Measurements from ENCODE around the gene TMEM14C. TPM values are rescaled to one million over a fixed set of nuclear protein-coding genes. Genes with fewer than 3 reads are reported as not detected.

TMEM14C gene
- total RNA-seq, 4 donors from 2014 or later, result 97.5 to 236 (median 159) TPM

GRCh38 chr6:10684618-10685017, 38.3 kb upstream of the TMEM14C start:
- H3K4me3 ChIP-seq, result no peak overlapping the region
- no peak overlapping the region for H3K27ac ChIP-seq
- intact Hi-C loops (cut with DNase I; ENCODE audit: low total_unique reads), result no loop called here
- TF ChIP-seq, protein P1, sequence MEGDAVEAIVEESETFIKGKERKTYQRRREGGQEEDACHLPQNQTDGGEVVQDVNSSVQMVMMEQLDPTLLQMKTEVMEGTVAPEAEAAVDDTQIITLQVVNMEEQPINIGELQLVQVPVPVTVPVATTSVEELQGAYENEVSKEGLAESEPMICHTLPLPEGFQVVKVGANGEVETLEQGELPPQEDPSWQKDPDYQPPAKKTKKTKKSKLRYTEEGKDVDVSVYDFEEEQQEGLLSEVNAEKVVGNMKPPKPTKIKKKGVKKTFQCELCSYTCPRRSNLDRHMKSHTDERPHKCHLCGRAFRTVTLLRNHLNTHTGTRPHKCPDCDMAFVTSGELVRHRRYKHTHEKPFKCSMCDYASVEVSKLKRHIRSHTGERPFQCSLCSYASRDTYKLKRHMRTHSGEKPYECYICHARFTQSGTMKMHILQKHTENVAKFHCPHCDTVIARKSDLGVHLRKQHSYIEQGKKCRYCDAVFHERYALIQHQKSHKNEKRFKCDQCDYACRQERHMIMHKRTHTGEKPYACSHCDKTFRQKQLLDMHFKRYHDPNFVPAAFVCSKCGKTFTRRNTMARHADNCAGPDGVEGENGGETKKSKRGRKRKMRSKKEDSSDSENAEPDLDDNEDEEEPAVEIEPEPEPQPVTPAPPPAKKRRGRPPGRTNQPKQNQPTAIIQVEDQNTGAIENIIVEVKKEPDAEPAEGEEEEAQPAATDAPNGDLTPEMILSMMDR (IDR thresholded peaks at IDR 0.05), result no peak
- TF ChIP-seq POLR2A (IDR thresholded peaks at IDR 0.05), result no peak
- H3K36me3 ChIP-seq, result no peaks in the 10 kb centered on the region
- no peaks in the 10 kb centered on the region for H3K4me1 ChIP-seq
- no peaks in the 10 kb centered on the region for H3K27me3 ChIP-seq
- no peaks in the 10 kb centered on the region for H3K9me3 ChIP-seq
- DNase-seq, result no peak

- H3K4me3 ChIP-seq, result no peak overlapping the region
- intact Hi-C loops (cut with DNase I; ENCODE audit: low total_unique reads), result no loop called here
- no peaks in the 10 kb centered on the region for H3K36me3 ChIP-seq
- TF ChIP-seq, protein P1 (IDR thresholded peaks at IDR 0.05), result no peak
- no peak for TF ChIP-seq POLR2A (IDR thresholded peaks at IDR 0.05)
- H3K27me3 ChIP-seq, result no peaks in the 10 kb centered on the region
- no peak for DNase-seq
- H3K9me3 ChIP-seq, result no peaks in the 10 kb centered on the region
- H3K27ac ChIP-seq, result no peak overlapping the region
- no peaks in the 10 kb centered on the region for H3K4me1 ChIP-seq
These were observed 37.6 kb upstream of the TMEM14C start for GRCh38 chr6:10685092-10685915.

GRCh38 chr6:10686901-10687300, 36.0 kb upstream of the TMEM14C start:
- TF ChIP-seq POLR2A (IDR thresholded peaks at IDR 0.05), result no peak
- TF ChIP-seq, protein P1 (IDR thresholded peaks at IDR 0.05), result no peak
- intact Hi-C loops (cut with DNase I; ENCODE audit: low total_unique reads), result no loop called here
- no peak for DNase-seq
- Histone ChIP-seq H3K4me1 (no peaks in the 10 kb centered on the region), H3K27ac (no peak overlapping the region), H3K9me3 (no peaks in the 10 kb centered on the region), H3K4me3 (no peak overlapping the region), H3K36me3 (no peaks in the 10 kb centered on the region), H3K27me3 (no peaks in the 10 kb centered on the region)

- no peak for DNase-seq
- Histone ChIP-seq H3K9me3 (no peaks in the 10 kb centered on the region), H3K4me3 (no peak overlapping the region), H3K4me1 (no peaks in the 10 kb centered on the region), H3K36me3 (no peaks in the 10 kb centered on the region), H3K27ac (no peak overlapping the region), H3K27me3 (no peaks in the 10 kb centered on the region)
- TF ChIP-seq, protein P1 (IDR thresholded peaks at IDR 0.05), result no peak
- no peak for TF ChIP-seq POLR2A (IDR thresholded peaks at IDR 0.05)
- intact Hi-C loops (cut with DNase I; ENCODE audit: low total_unique reads), result no loop called here
These were observed 35.3 kb upstream of the TMEM14C start for GRCh38 chr6:10687582-10687981.

DNA sequence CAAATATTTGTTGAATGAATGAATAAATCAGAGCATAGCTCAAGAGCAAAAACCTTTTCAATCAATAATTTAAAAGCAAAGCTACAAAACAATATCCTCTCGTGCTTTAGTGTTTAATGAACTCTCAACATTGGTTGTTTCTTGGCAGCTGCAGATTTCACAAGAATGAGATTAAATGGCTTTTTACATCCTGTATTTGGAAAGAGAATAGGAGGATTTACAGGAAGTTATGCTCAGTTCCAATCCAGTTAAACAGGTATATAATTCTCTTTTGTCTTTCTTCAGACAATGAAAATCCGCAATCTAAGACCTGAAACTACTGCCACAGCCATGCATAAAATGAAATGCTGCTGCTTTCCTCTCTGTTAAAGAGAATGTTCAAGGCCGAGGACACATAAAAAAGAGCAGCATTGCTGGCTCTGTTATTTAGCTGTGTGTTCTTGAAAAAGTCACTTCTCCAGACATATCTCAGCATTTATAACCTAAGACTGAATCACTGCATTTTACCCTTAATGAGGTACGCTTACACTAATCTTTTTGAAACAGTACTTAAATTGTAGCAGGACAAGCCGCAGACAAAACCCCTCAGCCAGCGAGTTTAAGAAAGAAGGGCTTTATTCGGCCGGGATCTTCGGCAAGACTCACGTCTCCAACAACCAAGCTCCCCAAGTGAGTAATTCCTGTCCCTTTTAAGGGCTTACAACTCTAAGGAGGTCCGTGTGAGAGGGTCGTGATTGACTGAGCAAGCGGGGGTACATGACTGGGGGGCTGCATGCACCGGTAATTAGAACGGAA, 32.0 kb upstream of the TMEM14C start:
- no peak for DNase-seq
- intact Hi-C loops (cut with DNase I; ENCODE audit: low total_unique reads), result no loop called here
- no peak overlapping the region for H3K27ac ChIP-seq
- TF ChIP-seq, protein P1 (IDR thresholded peaks at IDR 0.05), result no peak
- peaks cover 0 to 6% of the 10 kb centered on the region in 2 donors for H3K4me1 ChIP-seq
- no peaks in the 10 kb centered on the region for H3K27me3 ChIP-seq
- H3K4me3 ChIP-seq, result no peak overlapping the region
- no peaks in the 10 kb centered on the region for H3K9me3 ChIP-seq
- H3K36me3 ChIP-seq, result no peaks in the 10 kb centered on the region

Measured in uterus (tissue), 4 donors.